Esophagus muscularis mucosa (tissue), 3 donors: Measurements from ENCODE around the gene ADD2.

Experiments used
- EP300 ChIP-seq: sonication (generic); formaldehyde crosslinking; IDR thresholded peaks from one replicate; pipeline ENCODE4 v1.6.1; 2017; ENCODE audit warnings: antibody characterized with exemption
- TF ChIP-seq, protein P1 (sequence below), 3 experiments: fragments of 200-600 bp in 2 of 3; fragments of 450-650 bp in 1 of 3; sonication (generic) in 2 of 3; IDR thresholded peaks; one replicate each; pipeline ENCODE4 v1.5.1; 2017 to 2019; ENCODE audit warnings: antibody characterized with exemption in 3 of 3, mild to moderate bottlenecking in 2 of 3, moderate library complexity in 1 of 3

- no peak for TF ChIP-seq EP300
- TF ChIP-seq, protein P1, sequence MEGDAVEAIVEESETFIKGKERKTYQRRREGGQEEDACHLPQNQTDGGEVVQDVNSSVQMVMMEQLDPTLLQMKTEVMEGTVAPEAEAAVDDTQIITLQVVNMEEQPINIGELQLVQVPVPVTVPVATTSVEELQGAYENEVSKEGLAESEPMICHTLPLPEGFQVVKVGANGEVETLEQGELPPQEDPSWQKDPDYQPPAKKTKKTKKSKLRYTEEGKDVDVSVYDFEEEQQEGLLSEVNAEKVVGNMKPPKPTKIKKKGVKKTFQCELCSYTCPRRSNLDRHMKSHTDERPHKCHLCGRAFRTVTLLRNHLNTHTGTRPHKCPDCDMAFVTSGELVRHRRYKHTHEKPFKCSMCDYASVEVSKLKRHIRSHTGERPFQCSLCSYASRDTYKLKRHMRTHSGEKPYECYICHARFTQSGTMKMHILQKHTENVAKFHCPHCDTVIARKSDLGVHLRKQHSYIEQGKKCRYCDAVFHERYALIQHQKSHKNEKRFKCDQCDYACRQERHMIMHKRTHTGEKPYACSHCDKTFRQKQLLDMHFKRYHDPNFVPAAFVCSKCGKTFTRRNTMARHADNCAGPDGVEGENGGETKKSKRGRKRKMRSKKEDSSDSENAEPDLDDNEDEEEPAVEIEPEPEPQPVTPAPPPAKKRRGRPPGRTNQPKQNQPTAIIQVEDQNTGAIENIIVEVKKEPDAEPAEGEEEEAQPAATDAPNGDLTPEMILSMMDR (IDR thresholded peaks at IDR 0.05), result no peak
Observed at GRCh38 chr2:70613521-70613920, 154.5 kb downstream of the ADD2 start.
